Panc1 (cell line): ENCODE data around the gene LGALS12. TPM values are rescaled to one million over a fixed set of nuclear protein-coding genes. Genes with fewer than 3 reads are reported as not detected.

ENCODE experiments used
- ATAC-seq: fragments of 200-7000 bp; cut with Tn5 transposase; 2 replicates; pipeline ENCODE4 v1.9.1; 2020; ENCODE audit warnings: mild to moderate bottlenecking, moderate library complexity
- BruUV-seq: library from RNA; stranded (reverse); fragments of 400-500 nt; replicated peaks from 2 replicates; lab custom pipeline; 2021; lab: Mats Ljungman, UMichigan
- CTCF ChIA-PET: fragments of 300-600 bp; sonication (Branson Sonifier 250); formaldehyde crosslinking; loops from one replicate; lab custom pipeline; 2022; ENCODE audit warnings: antibody characterized with exemption; lab: Charles Lee
- POLR2A ChIA-PET: fragments of 300-600 bp; sonication (Branson Sonifier 250); formaldehyde crosslinking; loops from one replicate; lab custom pipeline; 2022; ENCODE audit warnings: antibody characterized with exemption; lab: Charles Lee
- DNase-seq: peaks from one replicate; pipeline ENCODE4 v3.0.0-alpha.2; 2010; ENCODE audit warnings: low read depth, low spot score
- H3K27ac ChIP-seq: 2 replicates; pipeline ENCODE4 v1.5.1; 2011; ENCODE audit warnings: mild to moderate bottlenecking, low read length, inconsistent platforms
- H3K27me3 ChIP-seq: fragments of 200-500 bp; sonication (Bioruptor generic); 2 replicates; pipeline ENCODE4 v1.6.0; 2014; ENCODE audit warnings: low read length, inconsistent platforms; ENCODE audit not compliant: control insufficient read depth, insufficient read depth
- H3K36me3 ChIP-seq: fragments of 200-500 bp; sonication (Bioruptor generic); 2 replicates; pipeline ENCODE4 v1.5.1; 2014; ENCODE audit warnings: inconsistent platforms, mild to moderate bottlenecking, low read length, moderate library complexity; ENCODE audit not compliant: control insufficient read depth, insufficient read depth
- H3K4me1 ChIP-seq: 2 replicates; pipeline ENCODE4 v1.5.1; 2011; ENCODE audit warnings: inconsistent platforms, mild to moderate bottlenecking, low read length, moderate library complexity; ENCODE audit not compliant: control insufficient read depth, insufficient read depth
- H3K4me3 ChIP-seq, 2 experiments: 2 replicates each; pipeline ENCODE4 v1.5.1; 2011 to 2012; ENCODE audit warnings: low read depth in 2 of 2, low read length in 2 of 2, mild to moderate bottlenecking in 2 of 2, inconsistent platforms in 1 of 2, moderate library complexity in 1 of 2
- H3K9me3 ChIP-seq: fragments of 200-500 bp; sonication (Bioruptor generic); 2 replicates; pipeline ENCODE4 v1.5.1; 2014; ENCODE audit warnings: low read depth, mild to moderate bottlenecking, inconsistent platforms, low read length, moderate library complexity; ENCODE audit not compliant: control insufficient read depth, insufficient read depth
- CTCF ChIP-seq: fragments of 450-650 bp; IDR thresholded peaks from 2 replicates; pipeline ENCODE4 v1.5.1; 2017; ENCODE audit warnings: mild to moderate bottlenecking
- POLR2AphosphoS5 ChIP-seq: IDR thresholded peaks from 2 replicates; pipeline ENCODE4 v1.6.1; 2012; ENCODE audit warnings: mild to moderate bottlenecking, low read depth, low read length, moderate library complexity
- REST ChIP-seq, 2 experiments: IDR thresholded peaks; 2 replicates each; pipeline ENCODE4 v1.6.1; 2011 to 2012; ENCODE audit warnings: low read depth in 2 of 2, control low read depth in 1 of 2, low read length in 1 of 2, mild to moderate bottlenecking in 1 of 2, moderate library complexity in 1 of 2; ENCODE audit not compliant: insufficient read depth in 1 of 2
- SIN3A ChIP-seq: IDR thresholded peaks from 2 replicates; pipeline ENCODE4 v1.6.1; 2012; ENCODE audit warnings: low read depth, mild to moderate bottlenecking, low read length, moderate library complexity, borderline replicate concordance; ENCODE audit not compliant: insufficient read depth
- TCF7L2 ChIP-seq: IDR thresholded peaks from 2 replicates; pipeline ENCODE4 v1.6.1; 2011; ENCODE audit warnings: mild to moderate bottlenecking, low read depth, low read length, inconsistent platforms
- in situ Hi-C: cut with HindIII; loops from 2 replicates; pipeline ENCODE4 v1.10.0; 2016; ENCODE audit warnings: low sequenced_read_pairs, low pct_unique_long_range_greater_than_20kb
- intact Hi-C: fragments of 100-400 bp; cut with micrococcal nuclease; formaldehyde crosslinking; loops from one replicate; pipeline ENCODE4 v1.10.0; 2022; ENCODE audit not compliant: unreplicated experiment
- total RNA-seq: library from RNA; stranded (reverse); gene quantifications from one replicate; pipeline ENCODE4 v1.2.1, GENCODE V29; 2021; ENCODE audit not compliant: unreplicated experiment

The LGALS12 gene
- total RNA-seq, 1 experiment from 2014 or later = not detected

- no peak overlapping the region for H3K27ac ChIP-seq
These were observed 28.2 kb downstream of the LGALS12 start for GRCh38 chr11:63534076-63534475.

GRCh38 chr11:63534895-63535461 lies 29.1 kb downstream of the LGALS12 start:
- no TSS peak for BruUV-seq

More at GRCh38 chr11:63534076-63534475, 28.2 kb downstream of the LGALS12 start:
- no peaks in the 10 kb centered on the region for H3K9me3 ChIP-seq
- intact Hi-C loops (no loop called here), in situ Hi-C loops (no loop called here)
- H3K36me3 ChIP-seq = no peaks in the 10 kb centered on the region
- BruUV-seq = no TSS peak
- no peak for DNase-seq
- no peaks in the 10 kb centered on the region for H3K4me1 ChIP-seq
- no peak for ATAC-seq
- no peak overlapping the region for H3K4me3 ChIP-seq
- ChIA-PET CTCF (no interaction called here), POLR2A (no interaction called here)
- TF ChIP-seq CTCF (no peak), TCF7L2 (no peak), SIN3A (no peak), REST (IDR thresholded peaks at IDR 0.05; ENCODE audit: insufficient read depth in 1 of 2, low read depth in 2 of 2, low read length in 1 of 2) (no peak)
- peaks cover 9% of the 10 kb centered on the region; the same call in 1 of the 2 replicates for H3K27me3 ChIP-seq

More at GRCh38 chr11:63534895-63535461, 29.1 kb downstream of the LGALS12 start:
- H3K9me3 ChIP-seq = no peaks in the 10 kb centered on the region
- H3K36me3 ChIP-seq = no peaks in the 10 kb centered on the region
- no peak for TF ChIP-seq POLR2AphosphoS5
- no peak for TF ChIP-seq REST (IDR thresholded peaks at IDR 0.05; ENCODE audit: insufficient read depth in 1 of 2, low read depth in 2 of 2, low read length in 1 of 2)
- TF ChIP-seq TCF7L2 = no peak
- TF ChIP-seq CTCF = no peak
- TF ChIP-seq SIN3A = no peak
- H3K27me3 ChIP-seq = peaks cover 9% of the 10 kb centered on the region; the same call in 1 of the 2 replicates
- no peak overlapping the region for H3K4me3 ChIP-seq
- DNase-seq (no peak), ATAC-seq (no peak)
- H3K27ac ChIP-seq = no peak overlapping the region
- intact Hi-C loops = no loop called here
- ChIA-PET POLR2A (no interaction called here), CTCF (no interaction called here)
- H3K4me1 ChIP-seq = no peaks in the 10 kb centered on the region
- in situ Hi-C loops = no loop called here
